Measurements from ENCODE around the gene ZP1. TPM values are rescaled to one million over a fixed set of nuclear protein-coding genes. Genes with fewer than 3 reads are reported as not detected.
A peak's percentile ranks its signal among the peaks of the same experiment; 100 is the strongest.

ZP1 gene
- total and polyA plus RNA-seq, 2 of the 13 experiments (the other 11 are each of a cell fraction or from before 2014, with no cell fraction given) = 0.16 TPM; not detected in 1

DNA sequence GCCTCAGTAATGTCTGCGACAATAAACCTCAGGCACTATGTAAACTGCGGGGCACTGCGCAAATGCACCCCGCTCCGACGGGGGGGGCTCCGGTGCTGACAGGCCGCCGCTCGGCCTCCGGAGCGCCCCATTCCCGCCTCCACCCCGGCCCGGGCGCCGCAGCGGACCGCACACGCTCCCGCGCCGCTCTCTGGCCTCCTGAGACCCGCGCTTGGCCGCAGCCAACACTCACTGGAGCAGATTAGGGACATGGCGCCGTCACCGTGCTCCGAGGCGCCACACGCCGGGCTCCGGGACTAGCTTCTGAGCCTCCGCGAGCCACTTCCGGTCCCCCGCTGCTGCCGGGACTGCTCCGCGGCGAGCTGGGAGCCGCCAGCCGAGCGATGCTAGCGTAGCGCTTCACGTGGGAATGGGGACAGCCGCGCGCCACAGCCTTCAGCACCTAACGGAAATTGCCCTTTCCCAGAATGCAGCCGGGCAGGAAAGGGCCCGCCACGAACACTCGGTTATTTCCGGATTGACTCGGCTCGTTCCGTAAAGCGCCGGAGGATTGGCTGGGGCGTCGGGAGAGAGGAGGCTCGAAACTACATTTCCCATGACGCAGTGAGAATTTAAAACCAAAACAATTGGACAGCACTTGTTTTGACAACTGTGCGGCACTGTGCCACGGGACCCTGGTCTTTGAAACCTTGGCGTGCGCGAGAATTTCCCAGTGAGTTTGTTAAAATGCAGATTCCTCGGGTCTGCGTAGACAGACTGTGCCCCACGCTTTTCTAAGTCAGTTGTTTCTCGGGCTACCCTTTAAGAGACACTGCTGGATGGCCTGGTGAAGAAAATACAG is 39.0 kb downstream of the ZP1 start, which contains the start of gene PRPF19 (continued):
- no peak for TF ChIP-seq PBX3 (CRISPR knock-in tag; IDR thresholded peaks at IDR 0.05; ENCODE audit: borderline replicate concordance)
- no peak for TF ChIP-seq RARG (CRISPR knock-in tag; IDR thresholded peaks at IDR 0.05; ENCODE audit: low read depth)
- peak; percentile 95 for TF ChIP-seq POLR2G (IDR thresholded peaks at IDR 0.05; ENCODE audit: low read depth, low read length)
- peak; percentile 71 for TF ChIP-seq ELF3 (CRISPR knock-in tag; IDR thresholded peaks at IDR 0.05)
- TF ChIP-seq SMARCC2 (IDR thresholded peaks at IDR 0.05) = no peak
- TF ChIP-seq NFE2L1 (CRISPR knock-in tag; IDR thresholded peaks at IDR 0.05; ENCODE audit: borderline replicate concordance) = no peak
- no peak for TF ChIP-seq LCORL (IDR thresholded peaks at IDR 0.05)
- TF ChIP-seq LCORL (CRISPR knock-in tag; IDR thresholded peaks at IDR 0.05) = peak; percentile 69; the same call in 1 of the 2 replicates
- no peak; the same call in 1 of the 2 replicates for TF ChIP-seq SETDB1 (CRISPR knock-in tag; IDR thresholded peaks at IDR 0.05; ENCODE audit: borderline replicate concordance)
- TF ChIP-seq MEIS1 (CRISPR knock-in tag; IDR thresholded peaks at IDR 0.05; ENCODE audit: borderline replicate concordance) = peak; percentile 86
- TF ChIP-seq STAG1 (CRISPR knock-in tag; IDR thresholded peaks at IDR 0.05) = no peak
- TF ChIP-seq, protein P1, sequence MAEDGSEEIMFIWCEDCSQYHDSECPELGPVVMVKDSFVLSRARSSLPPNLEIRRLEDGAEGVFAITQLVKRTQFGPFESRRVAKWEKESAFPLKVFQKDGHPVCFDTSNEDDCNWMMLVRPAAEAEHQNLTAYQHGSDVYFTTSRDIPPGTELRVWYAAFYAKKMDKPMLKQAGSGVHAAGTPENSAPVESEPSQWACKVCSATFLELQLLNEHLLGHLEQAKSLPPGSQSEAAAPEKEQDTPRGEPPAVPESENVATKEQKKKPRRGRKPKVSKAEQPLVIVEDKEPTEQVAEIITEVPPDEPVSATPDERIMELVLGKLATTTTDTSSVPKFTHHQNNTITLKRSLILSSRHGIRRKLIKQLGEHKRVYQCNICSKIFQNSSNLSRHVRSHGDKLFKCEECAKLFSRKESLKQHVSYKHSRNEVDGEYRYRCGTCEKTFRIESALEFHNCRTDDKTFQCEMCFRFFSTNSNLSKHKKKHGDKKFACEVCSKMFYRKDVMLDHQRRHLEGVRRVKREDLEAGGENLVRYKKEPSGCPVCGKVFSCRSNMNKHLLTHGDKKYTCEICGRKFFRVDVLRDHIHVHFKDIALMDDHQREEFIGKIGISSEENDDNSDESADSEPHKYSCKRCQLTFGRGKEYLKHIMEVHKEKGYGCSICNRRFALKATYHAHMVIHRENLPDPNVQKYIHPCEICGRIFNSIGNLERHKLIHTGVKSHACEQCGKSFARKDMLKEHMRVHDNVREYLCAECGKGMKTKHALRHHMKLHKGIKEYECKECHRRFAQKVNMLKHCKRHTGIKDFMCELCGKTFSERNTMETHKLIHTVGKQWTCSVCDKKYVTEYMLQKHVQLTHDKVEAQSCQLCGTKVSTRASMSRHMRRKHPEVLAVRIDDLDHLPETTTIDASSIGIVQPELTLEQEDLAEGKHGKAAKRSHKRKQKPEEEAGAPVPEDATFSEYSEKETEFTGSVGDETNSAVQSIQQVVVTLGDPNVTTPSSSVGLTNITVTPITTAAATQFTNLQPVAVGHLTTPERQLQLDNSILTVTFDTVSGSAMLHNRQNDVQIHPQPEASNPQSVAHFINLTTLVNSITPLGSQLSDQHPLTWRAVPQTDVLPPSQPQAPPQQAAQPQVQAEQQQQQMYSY (CRISPR knock-in tag; IDR thresholded peaks at IDR 0.05) = 0 out of 2 replicates have a peak, but pooled peaks have one; percentile 27
- 0 out of 2 replicates have a peak, but pooled peaks have one; percentile 51 for TF ChIP-seq RFXAP (CRISPR knock-in tag; IDR thresholded peaks at IDR 0.05; ENCODE audit: borderline replicate concordance)
- no peak for TF ChIP-seq MBD4 (IDR thresholded peaks at IDR 0.05; ENCODE audit: borderline replicate concordance, low read length)
- no peak for TF ChIP-seq TSC22D2 (CRISPR knock-in tag; IDR thresholded peaks at IDR 0.05; ENCODE audit: borderline replicate concordance)
- TF ChIP-seq, protein P2, sequence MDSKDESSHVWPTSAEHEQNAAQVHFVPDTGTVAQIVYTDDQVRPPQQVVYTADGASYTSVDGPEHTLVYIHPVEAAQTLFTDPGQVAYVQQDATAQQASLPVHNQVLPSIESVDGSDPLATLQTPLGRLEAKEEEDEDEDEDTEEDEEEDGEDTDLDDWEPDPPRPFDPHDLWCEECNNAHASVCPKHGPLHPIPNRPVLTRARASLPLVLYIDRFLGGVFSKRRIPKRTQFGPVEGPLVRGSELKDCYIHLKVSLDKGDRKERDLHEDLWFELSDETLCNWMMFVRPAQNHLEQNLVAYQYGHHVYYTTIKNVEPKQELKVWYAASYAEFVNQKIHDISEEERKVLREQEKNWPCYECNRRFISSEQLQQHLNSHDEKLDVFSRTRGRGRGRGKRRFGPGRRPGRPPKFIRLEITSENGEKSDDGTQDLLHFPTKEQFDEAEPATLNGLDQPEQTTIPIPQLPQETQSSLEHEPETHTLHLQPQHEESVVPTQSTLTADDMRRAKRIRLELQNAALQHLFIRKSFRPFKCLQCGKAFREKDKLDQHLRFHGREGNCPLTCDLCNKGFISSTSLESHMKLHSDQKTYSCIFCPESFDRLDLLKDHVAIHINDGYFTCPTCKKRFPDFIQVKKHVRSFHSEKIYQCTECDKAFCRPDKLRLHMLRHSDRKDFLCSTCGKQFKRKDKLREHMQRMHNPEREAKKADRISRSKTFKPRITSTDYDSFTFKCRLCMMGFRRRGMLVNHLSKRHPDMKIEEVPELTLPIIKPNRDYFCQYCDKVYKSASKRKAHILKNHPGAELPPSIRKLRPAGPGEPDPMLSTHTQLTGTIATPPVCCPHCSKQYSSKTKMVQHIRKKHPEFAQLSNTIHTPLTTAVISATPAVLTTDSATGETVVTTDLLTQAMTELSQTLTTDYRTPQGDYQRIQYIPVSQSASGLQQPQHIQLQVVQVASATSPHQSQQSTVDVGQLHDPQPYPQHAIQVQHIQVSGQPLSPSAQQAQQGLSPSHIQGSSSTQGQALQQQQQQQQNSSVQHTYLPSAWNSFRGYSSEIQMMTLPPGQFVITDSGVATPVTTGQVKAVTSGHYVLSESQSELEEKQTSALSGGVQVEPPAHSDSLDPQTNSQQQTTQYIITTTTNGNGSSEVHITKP (CRISPR knock-in tag; IDR thresholded peaks at IDR 0.05; ENCODE audit: low read depth) = 0 out of 2 replicates have a peak, but pooled peaks have one; percentile 16
